ENCODE results near the gene REV1. TPM values are rescaled to one million over a fixed set of nuclear protein-coding genes. Genes with fewer than 3 reads are reported as not detected.

REV1 gene
- total and polyA plus RNA-seq, 4 donors = 4.0 to 37.7 (median 16.2) TPM

DNA sequence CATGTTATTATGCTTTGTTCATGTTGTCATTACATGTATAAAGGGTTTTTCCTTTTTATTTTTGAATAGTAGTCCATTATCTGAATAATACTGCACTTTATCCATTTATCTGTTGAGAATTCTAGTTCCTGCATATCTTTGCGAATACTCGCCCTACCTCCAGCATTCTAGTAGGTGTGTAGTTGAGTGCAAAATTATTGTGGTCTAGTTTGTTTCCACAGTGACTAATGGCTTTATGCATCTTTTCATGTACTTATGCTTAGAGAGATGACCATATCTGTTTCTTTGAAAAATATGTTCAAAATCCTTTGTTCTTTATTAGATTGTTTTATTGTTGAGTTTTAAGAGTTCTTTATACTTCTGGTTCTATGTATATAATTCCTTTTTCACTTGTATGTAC lies 103.8 kb downstream of the REV1 start:
- Histone ChIP-seq H3K9ac (ENCODE audit: low read depth in 1 of 2, low read length in 2 of 2) (no peak overlapping the region), H3K4me3 (ENCODE audit: low read depth in 1 of 3, low read length in 3 of 3) (no peak overlapping the region), H3K4me1 (ENCODE audit: control insufficient read depth in 4 of 4, insufficient read depth in 4 of 4, low read length in 3 of 4) (peaks cover 0 to 14% (median 6%) of the 10 kb centered on the region in 4 donors), H3K27ac (ENCODE audit: low read depth in 1 of 2, low read length in 2 of 2) (no peak overlapping the region), H3K36me3 (ENCODE audit: control insufficient read depth in 4 of 4, insufficient read depth in 3 of 4, low read depth in 1 of 4, low read length in 3 of 4) (peaks cover 8 to 20% (median 14%) of the 10 kb centered on the region in 4 donors), H3K9me3 (ENCODE audit: control insufficient read depth in 4 of 4, low read length in 3 of 4) (no peaks in the 10 kb centered on the region), H3K27me3 (ENCODE audit: control insufficient read depth in 4 of 4, insufficient read depth in 4 of 4, low read length in 3 of 4) (no peaks in the 10 kb centered on the region)
- TF ChIP-seq TAF1 (conservative IDR thresholded peaks at IDR 0.05) (no peak), JUND (IDR thresholded peaks at IDR 0.05) (no peak), YY1 (IDR thresholded peaks at IDR 0.05) (no peak), FOXA1 (IDR thresholded peaks at IDR 0.05) (no peak), RAD21 (IDR thresholded peaks at IDR 0.05) (no peak)
- TF ChIP-seq, protein P1, sequence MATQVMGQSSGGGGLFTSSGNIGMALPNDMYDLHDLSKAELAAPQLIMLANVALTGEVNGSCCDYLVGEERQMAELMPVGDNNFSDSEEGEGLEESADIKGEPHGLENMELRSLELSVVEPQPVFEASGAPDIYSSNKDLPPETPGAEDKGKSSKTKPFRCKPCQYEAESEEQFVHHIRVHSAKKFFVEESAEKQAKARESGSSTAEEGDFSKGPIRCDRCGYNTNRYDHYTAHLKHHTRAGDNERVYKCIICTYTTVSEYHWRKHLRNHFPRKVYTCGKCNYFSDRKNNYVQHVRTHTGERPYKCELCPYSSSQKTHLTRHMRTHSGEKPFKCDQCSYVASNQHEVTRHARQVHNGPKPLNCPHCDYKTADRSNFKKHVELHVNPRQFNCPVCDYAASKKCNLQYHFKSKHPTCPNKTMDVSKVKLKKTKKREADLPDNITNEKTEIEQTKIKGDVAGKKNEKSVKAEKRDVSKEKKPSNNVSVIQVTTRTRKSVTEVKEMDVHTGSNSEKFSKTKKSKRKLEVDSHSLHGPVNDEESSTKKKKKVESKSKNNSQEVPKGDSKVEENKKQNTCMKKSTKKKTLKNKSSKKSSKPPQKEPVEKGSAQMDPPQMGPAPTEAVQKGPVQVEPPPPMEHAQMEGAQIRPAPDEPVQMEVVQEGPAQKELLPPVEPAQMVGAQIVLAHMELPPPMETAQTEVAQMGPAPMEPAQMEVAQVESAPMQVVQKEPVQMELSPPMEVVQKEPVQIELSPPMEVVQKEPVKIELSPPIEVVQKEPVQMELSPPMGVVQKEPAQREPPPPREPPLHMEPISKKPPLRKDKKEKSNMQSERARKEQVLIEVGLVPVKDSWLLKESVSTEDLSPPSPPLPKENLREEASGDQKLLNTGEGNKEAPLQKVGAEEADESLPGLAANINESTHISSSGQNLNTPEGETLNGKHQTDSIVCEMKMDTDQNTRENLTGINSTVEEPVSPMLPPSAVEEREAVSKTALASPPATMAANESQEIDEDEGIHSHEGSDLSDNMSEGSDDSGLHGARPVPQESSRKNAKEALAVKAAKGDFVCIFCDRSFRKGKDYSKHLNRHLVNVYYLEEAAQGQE (IDR thresholded peaks at IDR 0.05) = no peak
- TF ChIP-seq, protein P2, sequence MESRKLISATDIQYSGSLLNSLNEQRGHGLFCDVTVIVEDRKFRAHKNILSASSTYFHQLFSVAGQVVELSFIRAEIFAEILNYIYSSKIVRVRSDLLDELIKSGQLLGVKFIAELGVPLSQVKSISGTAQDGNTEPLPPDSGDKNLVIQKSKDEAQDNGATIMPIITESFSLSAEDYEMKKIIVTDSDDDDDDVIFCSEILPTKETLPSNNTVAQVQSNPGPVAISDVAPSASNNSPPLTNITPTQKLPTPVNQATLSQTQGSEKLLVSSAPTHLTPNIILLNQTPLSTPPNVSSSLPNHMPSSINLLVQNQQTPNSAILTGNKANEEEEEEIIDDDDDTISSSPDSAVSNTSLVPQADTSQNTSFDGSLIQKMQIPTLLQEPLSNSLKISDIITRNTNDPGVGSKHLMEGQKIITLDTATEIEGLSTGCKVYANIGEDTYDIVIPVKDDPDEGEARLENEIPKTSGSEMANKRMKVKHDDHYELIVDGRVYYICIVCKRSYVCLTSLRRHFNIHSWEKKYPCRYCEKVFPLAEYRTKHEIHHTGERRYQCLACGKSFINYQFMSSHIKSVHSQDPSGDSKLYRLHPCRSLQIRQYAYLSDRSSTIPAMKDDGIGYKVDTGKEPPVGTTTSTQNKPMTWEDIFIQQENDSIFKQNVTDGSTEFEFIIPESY (IDR thresholded peaks at IDR 0.05) = no peak
- 97% methylated on average over 2 of the region's 2 CpGs for WGBS
- DNase-seq (ENCODE audit: low spot score) = no peak

DNA sequence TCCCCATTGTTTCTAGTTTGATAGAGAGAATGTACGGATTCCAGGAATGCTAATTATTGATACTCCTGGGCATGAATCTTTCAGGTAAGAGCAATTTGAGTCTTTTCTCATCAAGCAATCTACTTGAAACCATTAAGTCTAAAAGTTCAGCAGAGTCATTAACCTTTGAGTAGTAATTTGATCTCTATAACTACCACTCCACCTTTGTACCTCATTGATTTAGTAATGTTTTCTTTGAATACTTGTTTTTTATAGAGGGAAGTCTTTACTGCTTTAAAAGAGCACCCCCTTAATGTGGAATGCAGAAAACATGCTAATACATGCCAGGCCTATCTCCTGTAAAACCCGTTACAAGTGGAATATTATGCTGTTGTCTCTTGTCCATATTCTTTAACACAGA lies 107.7 kb downstream of the REV1 start:
- Histone ChIP-seq H3K4me3 (ENCODE audit: low read depth in 1 of 3, low read length in 3 of 3) (no peak overlapping the region), H3K36me3 (ENCODE audit: control insufficient read depth in 4 of 4, insufficient read depth in 3 of 4, low read depth in 1 of 4, low read length in 3 of 4) (peaks cover 6 to 33% (median 17%) of the 10 kb centered on the region in 4 donors), H3K27me3 (ENCODE audit: control insufficient read depth in 4 of 4, insufficient read depth in 4 of 4, low read length in 3 of 4) (no peaks in the 10 kb centered on the region), H3K9ac (ENCODE audit: low read depth in 1 of 2, low read length in 2 of 2) (no peak overlapping the region), H3K9me3 (ENCODE audit: control insufficient read depth in 4 of 4, low read length in 3 of 4) (no peaks in the 10 kb centered on the region), H3K27ac (ENCODE audit: low read depth in 1 of 2, low read length in 2 of 2) (no peak overlapping the region), H3K4me1 (ENCODE audit: control insufficient read depth in 4 of 4, insufficient read depth in 4 of 4, low read length in 3 of 4) (peaks cover 3 to 22% (median 10%) of the 10 kb centered on the region in 4 donors)
- no peak for DNase-seq (ENCODE audit: low spot score)
- 49% methylated on average over 2 of the region's 2 CpGs for WGBS
- peak; percentile 30 to 41 for TF ChIP-seq JUND (IDR thresholded peaks at IDR 0.05)
- peak; percentile 75 to 86 for TF ChIP-seq RXRA (IDR thresholded peaks at IDR 0.05)
- peak; percentile 20 to 39 for TF ChIP-seq RAD21 (IDR thresholded peaks at IDR 0.05)
- TF ChIP-seq NR2F2 (IDR thresholded peaks at IDR 0.05) = no peak
- TF ChIP-seq, protein P3, sequence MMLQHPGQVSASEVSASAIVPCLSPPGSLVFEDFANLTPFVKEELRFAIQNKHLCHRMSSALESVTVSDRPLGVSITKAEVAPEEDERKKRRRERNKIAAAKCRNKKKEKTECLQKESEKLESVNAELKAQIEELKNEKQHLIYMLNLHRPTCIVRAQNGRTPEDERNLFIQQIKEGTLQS (IDR thresholded peaks at IDR 0.05) = no peak
- TF ChIP-seq FOXA2 (IDR thresholded peaks at IDR 0.05) = no peak
- TF ChIP-seq TAF1 (conservative IDR thresholded peaks at IDR 0.05) = no peak
- TF ChIP-seq, protein P4, sequence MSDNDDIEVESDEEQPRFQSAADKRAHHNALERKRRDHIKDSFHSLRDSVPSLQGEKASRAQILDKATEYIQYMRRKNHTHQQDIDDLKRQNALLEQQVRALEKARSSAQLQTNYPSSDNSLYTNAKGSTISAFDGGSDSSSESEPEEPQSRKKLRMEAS (IDR thresholded peaks at IDR 0.05) = peak; percentile 27
- TF ChIP-seq HNF4A (conservative IDR thresholded peaks at IDR 0.05) = peak; percentile 90 to 96
- peak; percentile 24 for TF ChIP-seq YY1 (IDR thresholded peaks at IDR 0.05)
- TF ChIP-seq, protein P5, sequence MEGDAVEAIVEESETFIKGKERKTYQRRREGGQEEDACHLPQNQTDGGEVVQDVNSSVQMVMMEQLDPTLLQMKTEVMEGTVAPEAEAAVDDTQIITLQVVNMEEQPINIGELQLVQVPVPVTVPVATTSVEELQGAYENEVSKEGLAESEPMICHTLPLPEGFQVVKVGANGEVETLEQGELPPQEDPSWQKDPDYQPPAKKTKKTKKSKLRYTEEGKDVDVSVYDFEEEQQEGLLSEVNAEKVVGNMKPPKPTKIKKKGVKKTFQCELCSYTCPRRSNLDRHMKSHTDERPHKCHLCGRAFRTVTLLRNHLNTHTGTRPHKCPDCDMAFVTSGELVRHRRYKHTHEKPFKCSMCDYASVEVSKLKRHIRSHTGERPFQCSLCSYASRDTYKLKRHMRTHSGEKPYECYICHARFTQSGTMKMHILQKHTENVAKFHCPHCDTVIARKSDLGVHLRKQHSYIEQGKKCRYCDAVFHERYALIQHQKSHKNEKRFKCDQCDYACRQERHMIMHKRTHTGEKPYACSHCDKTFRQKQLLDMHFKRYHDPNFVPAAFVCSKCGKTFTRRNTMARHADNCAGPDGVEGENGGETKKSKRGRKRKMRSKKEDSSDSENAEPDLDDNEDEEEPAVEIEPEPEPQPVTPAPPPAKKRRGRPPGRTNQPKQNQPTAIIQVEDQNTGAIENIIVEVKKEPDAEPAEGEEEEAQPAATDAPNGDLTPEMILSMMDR (IDR thresholded peaks at IDR 0.05; ENCODE audit: low read depth, low read length, missing input control) = no peak
- TF ChIP-seq EGR1 (IDR thresholded peaks at IDR 0.05; ENCODE audit: low read depth in 2 of 2) = no peak
- peak; percentile 82 for TF ChIP-seq SP1 (IDR thresholded peaks at IDR 0.05)
- peak; percentile 88 for TF ChIP-seq HNF4G (IDR thresholded peaks at IDR 0.05)
- TF ChIP-seq, protein P2 (IDR thresholded peaks at IDR 0.05) = no peak
- TF ChIP-seq FOXA1 (IDR thresholded peaks at IDR 0.05) = no peak

Data from liver (tissue), 9 donors.